Neural cell (in vitro differentiated cells): ENCODE data around the gene TUBGCP2. TPM values are rescaled to one million over a fixed set of nuclear protein-coding genes. Genes with fewer than 3 reads are reported as not detected.

ENCODE experiments used
- H2AFZ ChIP-seq: fragments of 200-600, 300-800 bp; sonication (generic), shearing (Covaris generic); 2 replicates; pipeline ENCODE4 v1.6.0; 2014; ENCODE audit warnings: low read depth, mild to moderate bottlenecking, antibody characterized with exemption, low read length, moderate library complexity
- H3F3A ChIP-seq: fragments of 200-600 bp; shearing (Covaris generic); 2 replicates; pipeline ENCODE4 v1.6.1; 2016; ENCODE audit warnings: mild to moderate bottlenecking, moderate library complexity, mixed read lengths, antibody characterized with exemption, low read length; ENCODE audit not compliant: insufficient read depth, poor library complexity, severe bottlenecking
- H3K27ac ChIP-seq: fragments of 200-600, 300-800 bp; sonication (generic), shearing (Covaris generic); 2 replicates; pipeline ENCODE4 v1.5.1; 2014; ENCODE audit warnings: mild to moderate bottlenecking, low read length, moderate library complexity
- H3K27me3 ChIP-seq: fragments of 300-800, 200-600 bp; sonication (generic), shearing (Covaris generic); 2 replicates; pipeline ENCODE4 v1.6.0; 2014; ENCODE audit warnings: mild to moderate bottlenecking, low read depth, low read length, moderate library complexity; ENCODE audit not compliant: insufficient read depth
- H3K36me3 ChIP-seq: fragments of 300-800, 200-600 bp; sonication (generic), shearing (Covaris generic); 2 replicates; pipeline ENCODE4 v1.5.1; 2014; ENCODE audit warnings: mild to moderate bottlenecking, antibody characterized with exemption, low read length, moderate library complexity; ENCODE audit not compliant: insufficient read depth
- H3K4me2 ChIP-seq: fragments of 300-800, 200-600 bp; sonication (generic), shearing (Covaris generic); 2 replicates; pipeline ENCODE4 v1.6.0; 2014; ENCODE audit warnings: mild to moderate bottlenecking, low read length
- H3K4me3 ChIP-seq: fragments of 300-800, 200-600 bp; sonication (generic), shearing (Covaris generic); 2 replicates; pipeline ENCODE4 v1.5.1; 2014; ENCODE audit warnings: mild to moderate bottlenecking, low read length, moderate library complexity
- H3K79me2 ChIP-seq: fragments of 200-600 bp; shearing (Covaris generic); replicated peaks from 2 replicates; pipeline ENCODE4 v1.6.0; 2014; ENCODE audit warnings: mild to moderate bottlenecking, low read length, moderate library complexity; ENCODE audit not compliant: insufficient read depth
- H3K9ac ChIP-seq: fragments of 300-800, 200-600 bp; sonication (generic), shearing (Covaris generic); 2 replicates; pipeline ENCODE4 v1.6.1; 2016; ENCODE audit warnings: mild to moderate bottlenecking, low read length, mixed read lengths
- H3K9me2 ChIP-seq: fragments of 200-600 bp; shearing (Covaris generic); 2 replicates; pipeline ENCODE4 v1.6.1; 2016; ENCODE audit warnings: mild to moderate bottlenecking, low read length, mixed read lengths; ENCODE audit not compliant: insufficient read depth
- H3K9me3 ChIP-seq: fragments of 200-600, 300-800 bp; sonication (generic), shearing (Covaris generic); 2 replicates; pipeline ENCODE4 v1.6.1; 2016; ENCODE audit warnings: mild to moderate bottlenecking, mixed run types, low read length, moderate library complexity, mixed read lengths
- H4K20me1 ChIP-seq: fragments of 200-600 bp; shearing (Covaris generic); 2 replicates; pipeline ENCODE4 v1.6.1; 2016; ENCODE audit warnings: mild to moderate bottlenecking, mixed run types; ENCODE audit not compliant: insufficient read depth
- EP300 ChIP-seq: fragments of 450-650 bp; conservative IDR thresholded peaks from 2 replicates; pipeline ENCODE4 v1.6.1; 2014; ENCODE audit warnings: antibody characterized with exemption, mild to moderate bottlenecking, moderate library complexity; ENCODE audit not compliant: poor library complexity, severe bottlenecking
- EZH2 ChIP-seq: fragments of 200-600, 300-800 bp; shearing (Covaris generic), sonication (generic); IDR thresholded peaks from 2 replicates; pipeline ENCODE4 v1.6.1; 2014; ENCODE audit warnings: antibody characterized with exemption, low read length, borderline replicate concordance, mild to moderate bottlenecking; ENCODE audit not compliant: insufficient read depth, poor library complexity, severe bottlenecking
- MXI1 ChIP-seq: fragments of 450-650 bp; conservative IDR thresholded peaks from 2 replicates; pipeline ENCODE4 v1.6.1; 2014; ENCODE audit warnings: antibody characterized with exemption, mild to moderate bottlenecking; ENCODE audit not compliant: poor library complexity, severe bottlenecking
- POLR2AphosphoS5 ChIP-seq: IDR thresholded peaks from 2 replicates; pipeline ENCODE4 v1.6.1; 2012
- RAD21 ChIP-seq: fragments of 450-650 bp; conservative IDR thresholded peaks from 2 replicates; pipeline ENCODE4 v1.6.1; 2014; ENCODE audit warnings: antibody characterized with exemption, mild to moderate bottlenecking, moderate library complexity
- SMC3 ChIP-seq: fragments of 450-650 bp; conservative IDR thresholded peaks from 2 replicates; pipeline ENCODE4 v1.6.1; 2014; ENCODE audit warnings: antibody characterized with exemption, mild to moderate bottlenecking, moderate library complexity; ENCODE audit not compliant: poor library complexity
- TAF1 ChIP-seq: IDR thresholded peaks from 2 replicates; pipeline ENCODE4 v1.6.1; 2012; ENCODE audit warnings: low read depth
- polyA plus RNA-seq: library from polyadenylated mRNA; depleted of rRNA; stranded (reverse); fragments of >200 nt; gene quantifications from 2 replicates; pipeline ENCODE4 v1.2.3, GENCODE V29; 2014
- TF ChIP-seq, protein P1 (sequence below): fragments of 450-650 bp; IDR thresholded peaks from 2 replicates; pipeline ENCODE4 v1.5.1; 2014; ENCODE audit warnings: antibody characterized with exemption, mild to moderate bottlenecking, moderate library complexity; ENCODE audit not compliant: poor library complexity, severe bottlenecking
- TF ChIP-seq, protein P2 (sequence below): IDR thresholded peaks from 2 replicates; pipeline ENCODE4 v1.6.1; 2012; ENCODE audit warnings: borderline replicate concordance

Gene TUBGCP2
- polyA plus RNA-seq, 1 donor from 2014 or later = 34.5 TPM

DNA sequence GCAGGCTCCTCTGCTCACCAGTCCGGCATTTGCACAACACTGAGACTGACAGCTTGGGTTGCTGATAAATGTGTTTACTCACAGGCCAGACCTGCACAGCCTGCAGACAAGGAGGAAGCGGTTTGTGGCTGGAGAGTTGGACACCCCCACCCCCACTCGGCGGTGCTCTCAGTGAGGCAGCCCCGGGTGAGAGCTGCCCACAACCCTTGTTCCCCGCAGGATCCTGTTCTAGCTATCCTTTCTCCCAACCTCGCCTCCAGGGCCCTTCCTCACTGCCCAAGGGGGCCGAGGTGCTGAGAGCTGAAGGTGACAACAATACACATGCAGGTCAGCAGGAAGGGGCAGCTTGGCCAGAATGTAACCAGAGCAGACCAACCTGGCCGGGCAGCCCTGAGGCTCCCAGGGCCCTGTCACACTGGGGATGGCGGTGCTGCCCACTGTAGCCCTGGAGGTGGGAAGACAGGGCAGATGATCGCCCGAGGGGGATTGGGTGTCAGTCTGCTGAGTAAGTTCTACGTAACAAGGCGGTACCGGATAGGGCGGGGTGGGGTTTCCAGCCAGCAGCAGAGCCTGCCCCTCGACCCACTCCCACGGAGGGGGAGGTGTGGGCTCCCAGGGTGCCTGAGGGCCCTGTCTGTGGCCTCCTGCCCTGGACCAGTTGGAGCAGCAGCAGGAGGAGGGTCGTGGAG lies 30.0 kb downstream of the TUBGCP2 start:
- Histone ChIP-seq H3K4me2 (no peak overlapping the region), H3K79me2 (no peaks in the 10 kb centered on the region), H4K20me1 (no peaks in the 10 kb centered on the region), H3K27me3 (peaks cover 10% of the 10 kb centered on the region), H3K27ac (no peak overlapping the region), H3K4me3 (no peak overlapping the region), H3F3A (no peaks in the 10 kb centered on the region), H3K36me3 (no peaks in the 10 kb centered on the region), H3K9me3 (no peaks in the 10 kb centered on the region), H3K9me2 (no peaks in the 10 kb centered on the region), H2AFZ (no peak overlapping the region), H3K9ac (no peak overlapping the region)
- TF ChIP-seq, protein P1, sequence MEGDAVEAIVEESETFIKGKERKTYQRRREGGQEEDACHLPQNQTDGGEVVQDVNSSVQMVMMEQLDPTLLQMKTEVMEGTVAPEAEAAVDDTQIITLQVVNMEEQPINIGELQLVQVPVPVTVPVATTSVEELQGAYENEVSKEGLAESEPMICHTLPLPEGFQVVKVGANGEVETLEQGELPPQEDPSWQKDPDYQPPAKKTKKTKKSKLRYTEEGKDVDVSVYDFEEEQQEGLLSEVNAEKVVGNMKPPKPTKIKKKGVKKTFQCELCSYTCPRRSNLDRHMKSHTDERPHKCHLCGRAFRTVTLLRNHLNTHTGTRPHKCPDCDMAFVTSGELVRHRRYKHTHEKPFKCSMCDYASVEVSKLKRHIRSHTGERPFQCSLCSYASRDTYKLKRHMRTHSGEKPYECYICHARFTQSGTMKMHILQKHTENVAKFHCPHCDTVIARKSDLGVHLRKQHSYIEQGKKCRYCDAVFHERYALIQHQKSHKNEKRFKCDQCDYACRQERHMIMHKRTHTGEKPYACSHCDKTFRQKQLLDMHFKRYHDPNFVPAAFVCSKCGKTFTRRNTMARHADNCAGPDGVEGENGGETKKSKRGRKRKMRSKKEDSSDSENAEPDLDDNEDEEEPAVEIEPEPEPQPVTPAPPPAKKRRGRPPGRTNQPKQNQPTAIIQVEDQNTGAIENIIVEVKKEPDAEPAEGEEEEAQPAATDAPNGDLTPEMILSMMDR = no peak
- TF ChIP-seq RAD21 = no peak
- TF ChIP-seq EZH2 = no peak
- no peak for TF ChIP-seq POLR2AphosphoS5
- no peak for TF ChIP-seq TAF1
- TF ChIP-seq EP300 = no peak
- TF ChIP-seq SMC3 = no peak
- no peak for TF ChIP-seq MXI1
- TF ChIP-seq, protein P2, sequence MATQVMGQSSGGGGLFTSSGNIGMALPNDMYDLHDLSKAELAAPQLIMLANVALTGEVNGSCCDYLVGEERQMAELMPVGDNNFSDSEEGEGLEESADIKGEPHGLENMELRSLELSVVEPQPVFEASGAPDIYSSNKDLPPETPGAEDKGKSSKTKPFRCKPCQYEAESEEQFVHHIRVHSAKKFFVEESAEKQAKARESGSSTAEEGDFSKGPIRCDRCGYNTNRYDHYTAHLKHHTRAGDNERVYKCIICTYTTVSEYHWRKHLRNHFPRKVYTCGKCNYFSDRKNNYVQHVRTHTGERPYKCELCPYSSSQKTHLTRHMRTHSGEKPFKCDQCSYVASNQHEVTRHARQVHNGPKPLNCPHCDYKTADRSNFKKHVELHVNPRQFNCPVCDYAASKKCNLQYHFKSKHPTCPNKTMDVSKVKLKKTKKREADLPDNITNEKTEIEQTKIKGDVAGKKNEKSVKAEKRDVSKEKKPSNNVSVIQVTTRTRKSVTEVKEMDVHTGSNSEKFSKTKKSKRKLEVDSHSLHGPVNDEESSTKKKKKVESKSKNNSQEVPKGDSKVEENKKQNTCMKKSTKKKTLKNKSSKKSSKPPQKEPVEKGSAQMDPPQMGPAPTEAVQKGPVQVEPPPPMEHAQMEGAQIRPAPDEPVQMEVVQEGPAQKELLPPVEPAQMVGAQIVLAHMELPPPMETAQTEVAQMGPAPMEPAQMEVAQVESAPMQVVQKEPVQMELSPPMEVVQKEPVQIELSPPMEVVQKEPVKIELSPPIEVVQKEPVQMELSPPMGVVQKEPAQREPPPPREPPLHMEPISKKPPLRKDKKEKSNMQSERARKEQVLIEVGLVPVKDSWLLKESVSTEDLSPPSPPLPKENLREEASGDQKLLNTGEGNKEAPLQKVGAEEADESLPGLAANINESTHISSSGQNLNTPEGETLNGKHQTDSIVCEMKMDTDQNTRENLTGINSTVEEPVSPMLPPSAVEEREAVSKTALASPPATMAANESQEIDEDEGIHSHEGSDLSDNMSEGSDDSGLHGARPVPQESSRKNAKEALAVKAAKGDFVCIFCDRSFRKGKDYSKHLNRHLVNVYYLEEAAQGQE = no peak

DNA sequence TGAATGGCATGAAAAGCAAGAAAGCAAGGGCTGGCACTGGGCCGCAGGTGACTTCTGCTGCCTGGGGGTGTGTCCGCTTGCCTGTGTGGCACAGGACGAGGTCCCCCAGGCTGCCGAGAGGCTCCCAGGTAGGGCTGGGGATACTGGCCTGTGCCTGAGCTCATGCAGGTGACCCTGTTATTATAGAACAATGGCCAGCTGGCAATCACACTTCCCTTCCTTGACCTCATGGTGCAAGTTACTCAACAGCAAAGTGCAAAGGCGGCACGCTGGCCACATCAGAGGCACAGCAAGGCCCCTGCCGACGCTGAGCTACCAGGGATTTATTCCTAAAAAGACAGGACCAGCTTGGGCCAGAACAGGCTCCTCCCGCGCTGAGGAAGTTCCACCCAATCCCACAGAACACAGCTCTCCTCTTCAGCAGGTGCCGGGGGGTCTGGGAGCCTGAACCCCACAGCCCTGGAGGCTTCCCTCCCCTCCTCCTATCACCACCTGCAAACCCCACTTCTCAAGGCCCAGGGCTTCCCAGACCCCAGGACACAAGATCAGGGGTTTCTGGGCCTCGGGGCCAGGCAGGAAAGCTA lies 30.6 kb downstream of the TUBGCP2 start:
- Histone ChIP-seq H3K27me3 (peaks cover 10% of the 10 kb centered on the region), H3K9ac (no peak overlapping the region), H3K9me3 (no peaks in the 10 kb centered on the region), H3K4me2 (no peak overlapping the region), H2AFZ (no peak overlapping the region), H3K4me3 (no peak overlapping the region), H3F3A (no peaks in the 10 kb centered on the region), H3K27ac (no peak overlapping the region), H3K79me2 (no peaks in the 10 kb centered on the region), H4K20me1 (no peaks in the 10 kb centered on the region), H3K9me2 (no peaks in the 10 kb centered on the region), H3K36me3 (no peaks in the 10 kb centered on the region)
- TF ChIP-seq EZH2 = no peak
- TF ChIP-seq EP300 = no peak
- TF ChIP-seq TAF1 = no peak
- TF ChIP-seq MXI1 = no peak
- TF ChIP-seq, protein P2 = no peak
- no peak for TF ChIP-seq SMC3
- no peak for TF ChIP-seq RAD21
- TF ChIP-seq, protein P1 = no peak
- no peak for TF ChIP-seq POLR2AphosphoS5
